ENCODE measurements around the gene INPP4B. TPM values are rescaled to one million over a fixed set of nuclear protein-coding genes. Genes with fewer than 3 reads are reported as not detected.
"Not testable (repeated sequence)": the region's sequence is repeated elsewhere in the genome, so short reads cannot be mapped to it uniquely, and the experiment has no call there.

INPP4B gene
- total RNA-seq, 1 donor from 2014 or later = 10.4 TPM

DNA sequence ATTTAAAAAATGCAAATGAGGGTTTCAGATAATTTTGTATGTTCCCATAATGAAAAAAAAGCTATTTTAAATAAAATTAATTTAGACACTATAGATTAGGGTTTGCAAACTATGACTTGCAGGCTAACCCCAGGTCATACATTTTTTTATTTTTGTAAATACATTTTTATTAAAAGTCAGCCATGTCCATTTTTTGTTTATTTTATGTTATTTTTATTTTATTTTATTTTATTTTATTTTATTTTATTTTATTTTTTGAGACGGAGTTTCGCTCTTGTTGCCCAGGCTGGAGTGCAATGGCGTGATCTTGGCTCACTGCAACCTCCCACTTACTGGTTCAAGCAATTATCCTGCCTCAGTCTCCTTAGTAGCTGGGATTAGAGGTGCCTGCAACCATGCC is 749.1 kb downstream of the INPP4B start:
- DNase-seq (ENCODE audit: low spot score) = no peak

DNA sequence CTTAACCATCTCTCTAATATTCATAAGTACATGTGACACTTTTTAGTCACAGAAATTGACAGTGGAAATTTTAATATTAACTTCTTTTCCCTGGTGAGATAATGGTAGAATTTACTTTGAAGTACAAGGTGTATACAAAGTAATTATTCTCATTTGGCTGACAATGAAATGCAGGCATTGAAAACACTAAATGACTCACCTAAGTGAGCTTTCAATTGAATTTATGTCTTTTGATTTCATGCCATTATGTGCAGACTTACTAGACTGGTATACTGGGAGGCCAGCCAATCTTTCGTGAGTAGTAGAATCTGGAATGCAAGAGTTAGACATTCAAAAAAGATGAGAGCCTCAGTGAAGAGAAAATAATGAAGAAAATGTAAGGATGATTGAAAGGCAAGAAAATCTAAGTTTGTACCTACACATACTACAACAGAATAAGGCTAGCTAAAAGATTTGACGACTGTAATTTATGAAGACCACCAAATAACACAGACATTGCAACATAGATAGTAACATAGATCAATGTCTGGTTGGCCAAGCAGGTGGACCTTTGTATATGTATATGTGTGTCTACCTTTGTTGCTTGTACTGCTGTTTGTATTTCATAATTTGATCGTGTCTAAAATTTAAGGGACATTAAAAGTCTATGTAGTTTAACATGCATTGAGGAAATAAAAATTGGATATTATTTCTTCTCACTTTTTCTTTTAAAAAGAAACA is 750.1 kb downstream of the INPP4B start:
- DNase-seq (ENCODE audit: low spot score) = no peak

DNA sequence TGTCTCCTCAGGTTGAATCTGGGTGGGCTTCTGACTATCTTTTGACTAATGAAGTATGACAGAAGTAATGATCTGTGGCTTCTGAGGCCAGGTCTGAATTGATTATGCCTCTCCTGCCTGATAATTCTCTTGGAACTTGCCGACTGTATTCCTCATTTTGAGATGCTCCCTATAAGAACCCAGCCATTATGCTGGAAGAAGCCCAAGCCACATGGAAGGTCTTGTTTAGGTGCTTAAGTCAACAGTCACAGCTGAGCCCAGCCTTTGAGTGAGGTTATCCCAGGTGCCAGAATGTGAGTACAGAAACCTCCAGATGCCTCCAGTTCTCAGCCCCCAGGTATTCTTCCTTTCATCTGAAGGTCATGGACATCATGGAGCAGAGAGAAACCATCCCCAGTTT is 753.2 kb downstream of the INPP4B start:
- DNase-seq (ENCODE audit: low spot score) = no peak

DNA sequence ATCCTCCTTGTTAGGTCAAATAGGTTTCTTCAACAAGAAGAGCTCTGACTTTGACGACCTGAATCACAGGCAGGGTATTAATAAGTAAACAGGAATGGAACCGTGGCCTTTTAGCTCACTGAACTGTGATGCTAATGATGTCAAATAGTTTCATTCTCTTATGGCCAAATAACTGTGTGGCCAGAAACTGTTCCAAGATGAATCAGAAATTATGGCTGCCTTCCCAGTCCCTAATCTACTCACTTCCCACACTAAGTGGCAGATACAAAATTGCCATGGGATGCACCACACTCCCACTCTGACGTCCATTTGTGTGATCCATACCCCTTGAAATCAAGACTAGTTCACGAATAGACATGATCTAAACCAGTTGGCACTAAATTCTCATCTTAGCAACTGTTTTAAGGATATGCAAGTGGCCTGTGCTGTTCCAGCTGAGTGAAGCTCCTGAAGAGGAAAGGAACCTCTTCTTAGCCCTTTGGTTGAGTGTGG is 754.4 kb downstream of the INPP4B start:
- no peak for DNase-seq (ENCODE audit: low spot score)

DNA sequence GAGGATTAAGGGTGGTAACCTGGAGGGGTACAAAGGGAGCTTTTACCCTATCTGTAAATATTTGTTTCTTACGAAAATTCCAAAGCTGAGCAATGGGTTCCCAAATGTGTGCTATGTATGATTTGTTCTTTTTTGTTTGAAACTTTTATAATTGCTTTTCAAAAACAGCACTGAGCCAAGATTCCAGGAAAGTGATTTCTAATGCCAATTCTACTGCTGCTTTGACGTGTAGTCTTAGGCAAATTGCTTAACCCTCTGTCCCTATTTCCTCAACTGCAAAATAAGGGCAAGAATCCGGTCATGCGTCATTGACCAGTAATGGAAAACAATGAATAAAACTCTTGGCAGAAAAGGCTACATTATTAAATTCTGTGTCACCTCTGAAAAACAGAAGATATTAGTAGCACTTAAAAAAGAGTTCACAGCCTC is 755.0 kb downstream of the INPP4B start:
- no peak for DNase-seq (ENCODE audit: low spot score)

- DNase-seq (ENCODE audit: low spot score) = no peak
Measured at GRCh38 chr4:142088906-142089305, 757.2 kb downstream of the INPP4B start.

- no peak for DNase-seq (ENCODE audit: low spot score)
Measured at GRCh38 chr4:142085513-142086292, 760.4 kb downstream of the INPP4B start.

DNA sequence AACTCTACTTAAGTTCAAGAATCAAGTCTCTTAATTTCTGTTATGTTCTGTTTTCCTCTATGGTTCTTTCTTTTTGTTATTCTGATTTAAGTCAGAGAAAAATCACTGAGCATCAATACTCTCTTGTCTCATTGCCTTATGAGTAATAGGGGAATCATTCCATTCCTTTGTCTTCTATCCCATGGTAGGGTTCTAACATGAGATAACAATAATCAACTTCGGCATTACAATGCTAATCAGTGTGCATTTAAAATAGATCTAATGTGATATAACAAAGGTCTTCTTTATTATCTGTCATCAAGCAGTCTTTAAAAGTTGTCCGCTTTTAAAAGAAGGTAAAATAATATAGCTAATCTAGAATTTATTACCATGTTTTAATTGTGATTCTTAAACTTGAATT is 762.8 kb downstream of the INPP4B start:
- no peak for DNase-seq (ENCODE audit: low spot score)

GRCh38 chr4:142081025-142081424 is 765.1 kb downstream of the INPP4B start:
- DNase-seq (ENCODE audit: low spot score) = no peak

DNA sequence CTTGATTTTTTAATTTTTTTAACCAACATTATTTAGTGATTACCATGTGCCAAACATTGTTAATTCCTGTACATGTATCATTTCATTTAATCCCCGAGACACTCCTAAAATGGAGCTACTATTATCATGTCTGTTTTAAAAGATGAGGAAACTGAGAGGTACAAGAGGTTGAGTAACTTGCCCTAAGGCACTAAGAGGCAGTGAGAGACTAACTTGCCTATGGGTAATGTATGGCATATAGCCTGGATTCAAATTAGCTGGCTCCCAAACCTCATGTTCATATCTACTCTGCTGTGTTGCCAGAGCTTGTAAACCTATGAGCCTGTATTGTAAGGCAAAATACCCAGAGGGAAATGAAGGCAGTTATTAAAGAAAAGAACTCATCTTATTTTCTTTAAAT is 766.1 kb downstream of the INPP4B start:
- no peak for DNase-seq (ENCODE audit: low spot score)

DNA sequence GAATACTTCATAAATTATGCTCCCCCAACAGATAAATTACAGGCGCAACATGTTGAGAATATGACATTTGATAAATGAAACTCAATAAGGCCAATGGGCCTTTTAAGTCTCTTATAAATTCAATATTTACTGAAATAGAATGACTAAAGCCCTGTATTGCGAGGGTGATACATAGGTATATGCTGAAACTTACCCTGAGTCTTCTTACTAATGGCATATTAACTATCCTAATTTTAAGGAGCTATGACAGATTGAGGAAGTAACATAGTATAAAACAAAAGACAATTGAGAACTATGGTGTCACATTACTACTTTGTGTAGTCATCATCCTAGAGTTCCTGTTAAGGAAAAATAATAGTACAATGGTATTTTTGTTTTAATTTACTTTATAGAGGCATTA is 769.1 kb downstream of the INPP4B start:
- DNase-seq (ENCODE audit: low spot score) = no peak

DNA sequence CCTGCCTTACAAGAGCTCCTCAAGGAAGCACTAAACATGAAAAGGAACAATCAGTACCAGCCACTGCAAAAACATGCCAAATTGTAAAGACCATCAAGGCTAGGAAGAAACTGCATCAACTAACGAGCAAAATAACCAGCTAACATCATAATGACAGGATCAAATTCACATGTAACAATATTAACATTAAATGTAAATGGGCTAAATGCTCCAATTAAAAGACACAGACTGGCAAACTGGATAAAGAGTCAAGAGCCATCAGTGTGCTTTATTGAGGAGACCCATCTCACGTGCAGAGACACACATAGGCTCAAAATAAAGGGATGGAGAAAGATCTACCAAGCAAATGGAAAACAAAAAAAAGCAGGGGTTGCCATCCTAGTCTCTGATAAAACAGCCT is 777.8 kb downstream of the INPP4B start:
- not testable (repeated sequence) for DNase-seq (ENCODE audit: low spot score)

GRCh38 chr4:142066562-142066961 is 779.5 kb downstream of the INPP4B start:
- not testable (repeated sequence) for DNase-seq (ENCODE audit: low spot score)

DNA sequence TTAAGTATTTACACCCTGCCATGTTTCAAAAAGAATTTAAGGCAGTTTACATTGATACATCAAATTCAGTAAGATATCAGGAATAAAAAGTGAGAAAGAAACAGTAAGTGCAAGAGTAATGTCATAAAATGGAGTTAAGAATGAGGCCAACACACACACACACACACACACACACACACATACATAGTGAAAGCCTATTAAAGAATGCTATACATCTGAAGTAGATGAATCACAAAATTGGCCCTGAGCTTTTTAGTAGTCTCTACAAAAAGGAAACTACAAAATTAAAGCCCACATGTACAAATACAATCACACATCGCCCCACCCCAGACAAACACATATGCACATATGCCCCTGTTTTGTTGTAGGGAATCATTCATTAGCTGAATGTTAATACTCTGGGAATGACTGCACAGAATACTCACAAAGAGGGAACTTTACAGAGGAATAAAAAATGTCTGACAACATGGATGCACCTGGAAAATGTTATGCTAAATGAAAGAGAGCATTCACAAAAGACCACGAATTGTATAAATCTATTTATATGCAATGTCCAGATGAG is 780.9 kb downstream of the INPP4B start:
- no peak for DNase-seq (ENCODE audit: low spot score)

DNA sequence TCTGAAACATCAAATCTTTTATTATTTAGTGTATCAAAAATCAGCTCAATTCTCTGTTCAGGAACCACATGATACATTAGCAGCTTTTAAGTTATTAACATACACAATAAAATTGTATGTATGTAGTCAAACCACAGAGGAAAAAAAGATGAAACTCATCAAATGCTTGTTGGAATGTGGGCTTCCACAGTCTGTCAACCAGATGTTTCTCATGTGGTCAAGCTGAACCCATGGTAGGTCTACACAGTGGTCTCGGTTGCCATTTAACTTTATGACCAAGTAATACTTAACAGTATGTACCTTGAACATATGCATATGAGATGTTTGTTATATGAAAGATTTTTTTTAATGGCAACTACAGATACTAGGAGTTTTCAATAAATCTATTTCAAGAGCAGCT is 781.9 kb downstream of the INPP4B start:
- DNase-seq (ENCODE audit: low spot score) = no peak

DNA sequence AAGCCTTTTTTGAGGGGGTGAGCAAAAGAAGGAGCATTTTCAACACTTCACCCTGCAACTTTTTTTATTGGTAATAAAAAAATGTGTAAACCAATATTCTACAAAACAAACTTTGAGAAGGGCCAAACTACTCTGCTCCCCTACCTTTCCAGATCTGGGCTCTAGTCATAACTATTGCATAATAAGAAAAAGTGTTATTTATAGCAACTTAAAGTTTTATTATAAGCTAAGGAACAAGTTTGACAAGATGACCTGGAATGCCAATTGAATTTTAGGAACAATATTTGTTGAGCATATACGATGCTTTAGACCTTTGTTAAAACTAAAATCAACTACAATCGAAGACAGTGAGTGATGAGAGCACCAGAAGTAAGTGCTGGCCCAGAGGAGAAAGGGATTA is 800.1 kb downstream of the INPP4B start:
- no peak for DNase-seq (ENCODE audit: low spot score)

GRCh38 chr4:142044271-142044670 is 801.8 kb downstream of the INPP4B start:
- DNase-seq (ENCODE audit: low spot score) = no peak

DNA sequence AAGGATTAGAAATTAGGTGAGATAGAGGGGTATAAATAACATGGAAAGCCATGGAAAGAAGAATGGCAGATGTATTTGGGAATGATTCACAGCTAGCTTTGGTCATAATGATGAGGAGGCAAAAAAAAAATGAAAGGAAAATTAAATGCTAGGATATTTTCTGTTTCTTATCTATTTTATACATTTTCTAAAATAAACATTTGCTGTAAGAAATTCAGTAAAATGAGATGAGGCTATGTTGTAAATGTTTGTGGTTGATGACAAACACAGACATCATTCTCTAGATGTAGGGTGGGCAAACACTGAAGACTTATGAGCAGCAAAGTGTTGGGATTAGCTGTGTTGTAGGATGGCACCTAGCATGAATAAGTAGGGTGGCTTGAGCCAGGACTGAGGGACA is 802.6 kb downstream of the INPP4B start:
- DNase-seq (ENCODE audit: low spot score) = no peak

DNA sequence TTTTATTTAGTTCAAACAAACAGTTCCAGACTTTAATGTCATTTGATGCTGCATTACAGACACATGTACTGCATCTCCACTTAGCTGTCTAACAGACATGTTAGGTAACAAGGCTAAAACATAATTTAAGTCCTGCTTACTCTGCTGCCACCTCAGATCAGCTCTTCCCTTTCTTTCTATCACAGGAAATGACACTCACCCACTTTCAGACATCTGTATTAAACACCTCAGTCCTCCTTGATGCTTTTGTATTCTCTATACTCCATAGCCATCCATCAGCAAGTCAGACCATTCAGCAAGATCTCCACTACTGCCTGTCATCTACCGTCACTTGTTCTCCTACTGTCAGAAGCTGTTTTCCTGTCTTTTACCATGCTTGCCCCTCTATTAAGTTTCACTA is 804.3 kb downstream of the INPP4B start:
- DNase-seq (ENCODE audit: low spot score) = no peak

GRCh38 chr4:142040043-142040442 is 806.1 kb downstream of the INPP4B start:
- no peak for DNase-seq (ENCODE audit: low spot score)

GRCh38 chr4:142036795-142037583 is 809.1 kb downstream of the INPP4B start:
- no peak for DNase-seq (ENCODE audit: low spot score)

Measured in mesenteric fat pad (tissue), 1 donor.